Measurements from ENCODE around the gene THOC6. TPM values are rescaled to one million over a fixed set of nuclear protein-coding genes. Genes with fewer than 3 reads are reported as not detected.
"Not testable (repeated sequence)": the region's sequence is repeated elsewhere in the genome, so short reads cannot be mapped to it uniquely, and the experiment has no call there.

The THOC6 gene
- total RNA-seq, 6 experiments from 2014 or later, result 7.7 to 15.7 (median 9.7) TPM

DNA sequence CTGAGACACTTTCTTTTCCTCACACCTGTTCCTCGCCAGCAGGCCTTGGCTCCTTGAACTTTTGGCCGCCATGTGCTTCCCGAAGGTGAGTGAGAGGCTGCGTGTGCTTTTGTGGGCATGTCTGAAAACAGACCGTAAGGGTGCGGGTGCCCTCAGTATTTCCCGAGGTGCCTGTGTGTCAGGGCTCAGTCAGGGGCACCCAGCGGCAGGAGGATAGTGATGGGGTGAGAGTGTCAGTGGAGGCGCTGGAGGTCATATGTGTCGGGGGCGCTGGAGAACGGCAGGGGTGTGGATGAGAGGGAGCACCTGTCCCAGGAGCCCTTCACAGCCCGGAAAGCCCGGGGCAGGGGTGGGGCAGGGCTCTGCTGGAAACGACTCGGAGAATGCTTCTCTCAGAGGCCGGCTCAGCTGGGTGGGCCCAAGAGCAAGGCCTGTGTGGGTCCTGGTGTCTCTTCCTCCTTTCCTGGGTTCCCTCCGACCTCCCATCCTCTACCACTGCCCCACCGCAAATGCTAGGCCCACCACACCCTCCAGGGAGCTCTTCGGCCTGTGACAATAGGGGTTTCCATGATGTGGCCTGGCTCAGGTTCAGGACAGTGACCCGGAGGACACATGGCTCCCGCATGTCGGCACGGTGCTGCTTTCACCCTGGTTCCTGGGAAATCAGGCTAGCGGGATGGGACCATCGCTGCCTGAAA is 42.1 kb downstream of the THOC6 start:
- no peaks in the 10 kb centered on the region for H3K9me3 ChIP-seq
- intact Hi-C loops (cut with DNase I), result no loop called here
- ATAC-seq (peak; percentile 6 to 53 (median 49)), DNase-seq (peak in 1 of 3 donors; percentile 71)
- no peaks in the 10 kb centered on the region for H3K27me3 ChIP-seq
- peaks cover 0 to 17% (median 3%) of the 10 kb centered on the region in 4 donors for H3K4me1 ChIP-seq
- H3K27ac ChIP-seq, result peak overlapping the region; percentile 96 to 97 (median 97)
- peak overlapping the region; percentile 65 to 72 (median 66) for H3K4me3 ChIP-seq
- TF ChIP-seq, protein P1, sequence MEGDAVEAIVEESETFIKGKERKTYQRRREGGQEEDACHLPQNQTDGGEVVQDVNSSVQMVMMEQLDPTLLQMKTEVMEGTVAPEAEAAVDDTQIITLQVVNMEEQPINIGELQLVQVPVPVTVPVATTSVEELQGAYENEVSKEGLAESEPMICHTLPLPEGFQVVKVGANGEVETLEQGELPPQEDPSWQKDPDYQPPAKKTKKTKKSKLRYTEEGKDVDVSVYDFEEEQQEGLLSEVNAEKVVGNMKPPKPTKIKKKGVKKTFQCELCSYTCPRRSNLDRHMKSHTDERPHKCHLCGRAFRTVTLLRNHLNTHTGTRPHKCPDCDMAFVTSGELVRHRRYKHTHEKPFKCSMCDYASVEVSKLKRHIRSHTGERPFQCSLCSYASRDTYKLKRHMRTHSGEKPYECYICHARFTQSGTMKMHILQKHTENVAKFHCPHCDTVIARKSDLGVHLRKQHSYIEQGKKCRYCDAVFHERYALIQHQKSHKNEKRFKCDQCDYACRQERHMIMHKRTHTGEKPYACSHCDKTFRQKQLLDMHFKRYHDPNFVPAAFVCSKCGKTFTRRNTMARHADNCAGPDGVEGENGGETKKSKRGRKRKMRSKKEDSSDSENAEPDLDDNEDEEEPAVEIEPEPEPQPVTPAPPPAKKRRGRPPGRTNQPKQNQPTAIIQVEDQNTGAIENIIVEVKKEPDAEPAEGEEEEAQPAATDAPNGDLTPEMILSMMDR (IDR thresholded peaks at IDR 0.05), result no peak
- TF ChIP-seq POLR2A (IDR thresholded peaks at IDR 0.05), result no peak
- WGBS (ENCODE audit: insufficient coverage, low coverage, low lambda C conversion rate, missing lambda C conversion rate), result 20% methylated on average over 16 of the region's 26 CpGs
- H3K36me3 ChIP-seq, result peaks cover 0 to 14% (median 5%) of the 10 kb centered on the region in 4 donors

DNA sequence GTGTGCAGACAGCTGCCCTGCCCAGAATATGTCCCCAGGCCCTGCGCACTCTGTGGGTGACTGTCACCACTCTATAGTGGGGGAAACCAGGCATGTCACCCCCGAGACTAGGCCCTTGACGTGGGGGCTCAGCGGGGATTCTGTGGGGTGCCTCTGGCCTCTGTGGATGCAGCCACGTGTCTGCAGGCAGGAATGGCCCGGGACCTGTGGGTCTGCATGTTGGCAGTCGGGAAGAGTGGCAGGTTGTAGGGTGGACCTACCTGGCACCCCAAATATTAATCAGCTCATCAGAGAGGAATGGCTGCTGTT is 42.6 kb downstream of the THOC6 start:
- no CpG with 5 or more reads among the region's 7 CpGs for WGBS (ENCODE audit: insufficient coverage, low coverage, low lambda C conversion rate, missing lambda C conversion rate)
- ATAC-seq, result no peak
- intact Hi-C loops (cut with DNase I), result no loop called here

DNA sequence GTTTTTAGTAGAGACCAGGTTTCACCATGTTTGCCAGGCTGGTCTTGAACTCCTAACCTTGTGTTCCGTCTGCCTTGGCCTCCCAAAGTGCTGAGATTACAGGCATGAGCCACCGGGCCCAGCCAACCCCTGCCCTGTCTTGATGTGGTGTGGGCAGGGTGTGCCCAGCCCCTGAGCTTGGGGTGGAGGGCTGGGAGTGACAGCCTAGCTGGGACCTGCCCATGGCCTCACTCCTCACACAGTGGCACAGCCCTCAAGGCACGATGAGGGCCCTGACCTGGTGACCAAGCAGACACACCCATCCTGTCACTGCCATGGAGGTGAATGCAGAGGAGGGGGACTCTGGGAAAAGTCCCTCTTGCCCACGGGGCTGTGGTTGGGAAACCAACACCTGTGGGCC is 44.7 kb downstream of the THOC6 start:
- no peak for ATAC-seq
- no peaks in the 10 kb centered on the region for H3K27me3 ChIP-seq
- peaks cover 0 to 17% (median 3%) of the 10 kb centered on the region in 4 donors for H3K4me1 ChIP-seq
- H3K9me3 ChIP-seq, result no peaks in the 10 kb centered on the region
- peak overlapping the region in 1 of 3 donors; percentile 72 for H3K4me3 ChIP-seq
- H3K27ac ChIP-seq, result no peak overlapping the region
- WGBS (ENCODE audit: insufficient coverage, low coverage, low lambda C conversion rate, missing lambda C conversion rate), result 80% methylated on average over 1 of the region's 4 CpGs
- TF ChIP-seq, protein P1 (IDR thresholded peaks at IDR 0.05), result no peak
- TF ChIP-seq POLR2A (IDR thresholded peaks at IDR 0.05), result no peak
- intact Hi-C loops (cut with DNase I), result no loop called here
- peaks cover 0 to 14% (median 5%) of the 10 kb centered on the region in 4 donors for H3K36me3 ChIP-seq
- no peak for DNase-seq

More for the DNA sequence above, 42.6 kb downstream of the THOC6 start:
- no peaks in the 10 kb centered on the region for H3K9me3 ChIP-seq
- peak overlapping the region; percentile 65 to 72 (median 66) for H3K4me3 ChIP-seq
- no peak for TF ChIP-seq POLR2A (IDR thresholded peaks at IDR 0.05)
- TF ChIP-seq, protein P1 (IDR thresholded peaks at IDR 0.05), result no peak
- peaks cover 0 to 14% (median 5%) of the 10 kb centered on the region in 4 donors for H3K36me3 ChIP-seq
- peak overlapping the region; percentile 96 to 97 (median 97) for H3K27ac ChIP-seq
- no peaks in the 10 kb centered on the region for H3K27me3 ChIP-seq
- H3K4me1 ChIP-seq, result peaks cover 0 to 17% (median 3%) of the 10 kb centered on the region in 4 donors
- DNase-seq, result no peak

DNA sequence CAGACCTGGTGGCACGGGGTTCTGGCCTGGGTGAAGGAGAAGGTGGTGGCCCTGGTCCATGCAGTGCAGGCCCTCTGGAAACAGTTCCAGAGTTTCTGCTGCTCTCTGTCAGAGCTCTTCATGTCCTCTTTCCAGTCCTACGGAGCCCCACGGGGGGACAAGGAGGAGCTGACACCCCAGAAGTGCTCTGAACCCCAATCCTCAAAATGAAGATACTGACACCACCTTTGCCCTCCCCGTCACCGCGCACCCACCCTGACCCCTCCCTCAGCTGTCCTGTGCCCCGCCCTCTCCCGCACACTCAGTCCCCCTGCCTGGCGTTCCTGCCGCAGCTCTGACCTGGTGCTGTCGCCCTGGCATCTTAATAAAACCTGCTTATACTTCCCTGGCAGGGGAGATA is 45.3 kb downstream of the THOC6 start:
- H3K27me3 ChIP-seq; intact Hi-C loops (cut with DNase I); DNase-seq; H3K27ac ChIP-seq; ATAC-seq; H3K9me3 ChIP-seq; H3K4me3 ChIP-seq: not testable (repeated sequence)
- Histone ChIP-seq H3K4me1 (peaks cover 0 to 17% (median 3%) of the 10 kb centered on the region in 4 donors), H3K36me3 (peaks cover 0 to 14% (median 5%) of the 10 kb centered on the region in 4 donors)
- 94% methylated on average over 2 of the region's 11 CpGs for WGBS (ENCODE audit: insufficient coverage, low coverage, low lambda C conversion rate, missing lambda C conversion rate)

DNA sequence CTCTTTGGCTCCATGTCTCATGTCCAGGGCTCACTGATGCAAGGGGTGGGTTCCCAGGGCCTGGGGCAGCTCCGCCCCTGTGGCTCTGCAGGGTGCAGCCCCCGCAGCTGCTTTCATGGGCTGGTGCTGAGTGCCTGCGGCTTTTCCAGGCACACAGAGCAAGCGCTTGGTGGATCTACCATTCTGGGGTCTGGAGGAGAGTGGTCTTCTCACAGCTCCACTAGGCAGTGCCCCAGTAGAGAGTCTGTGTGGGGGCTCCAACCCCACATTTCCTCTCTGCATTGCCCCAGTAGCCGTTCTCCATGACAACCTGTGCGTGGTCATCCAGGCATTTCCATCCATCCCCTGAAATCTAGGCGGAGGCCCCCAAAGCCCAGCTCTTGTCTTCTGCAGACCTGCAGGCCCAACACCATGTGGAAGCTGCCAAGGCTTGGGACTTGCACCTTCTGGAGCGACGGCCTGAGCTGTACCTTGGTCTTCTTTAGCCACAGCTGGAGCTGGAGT is 46.8 kb downstream of the THOC6 start:
- peaks cover 0 to 14% (median 5%) of the 10 kb centered on the region in 4 donors for H3K36me3 ChIP-seq
- H3K9me3 ChIP-seq, result no peaks in the 10 kb centered on the region
- DNase-seq (no peak), ATAC-seq (peak in 1 of 4 donors; percentile 7)
- H3K27ac ChIP-seq, result no peak overlapping the region
- 90% methylated on average over 4 of the region's 9 CpGs for WGBS (ENCODE audit: insufficient coverage, low coverage, low lambda C conversion rate, missing lambda C conversion rate)
- no peaks in the 10 kb centered on the region for H3K27me3 ChIP-seq
- no peak for TF ChIP-seq POLR2A (IDR thresholded peaks at IDR 0.05)
- TF ChIP-seq, protein P1 (IDR thresholded peaks at IDR 0.05), result no peak
- intact Hi-C loops (cut with DNase I), result no loop called here
- peaks cover 0 to 10% (median 3%) of the 10 kb centered on the region in 4 donors for H3K4me1 ChIP-seq
- no peak overlapping the region for H3K4me3 ChIP-seq
